GM12878 (cell line): Measurements from ENCODE around the gene NFAM1. TPM values are rescaled to one million over a fixed set of nuclear protein-coding genes. Genes with fewer than 3 reads are reported as not detected.

ENCODE experiments used
- ATF3 ChIP-seq: IDR thresholded peaks from 2 replicates; pipeline ENCODE4 v1.6.1; 2011; ENCODE audit warnings: low read depth, mild to moderate bottlenecking, low read length, moderate library complexity, borderline replicate concordance; ENCODE audit errors: extremely low read depth
- CBFB ChIP-seq: IDR thresholded peaks from 2 replicates; pipeline ENCODE4 v1.6.1; 2016; ENCODE audit warnings: antibody characterized with exemption, low read depth
- CUX1 ChIP-seq: IDR thresholded peaks from 2 replicates; pipeline ENCODE4 v1.6.1; 2012; ENCODE audit warnings: improper control_type of control experiment, low read depth, low read length; ENCODE audit not compliant: insufficient replicate concordance
- EED ChIP-seq: sonication (generic); IDR thresholded peaks from 2 replicates; pipeline ENCODE4 v1.6.1; 2016; ENCODE audit warnings: antibody characterized with exemption, low read depth
- ETV6 ChIP-seq, 2 experiments: fragments of 450-650 bp in 1 of 2; IDR thresholded peaks in 1 of 2; conservative IDR thresholded peaks in 1 of 2; 2 replicates each; pipeline ENCODE4 v1.6.1; 2014; ENCODE audit warnings: antibody characterized with exemption in 1 of 2, borderline replicate concordance in 1 of 2, low read depth in 1 of 2, mild to moderate bottlenecking in 1 of 2, moderate library complexity in 1 of 2
- EZH2 ChIP-seq: IDR thresholded peaks from 2 replicates; pipeline ENCODE4 v1.6.1; 2012; ENCODE audit warnings: low read depth, mild to moderate bottlenecking, control low read depth, inconsistent platforms, low read length, borderline replicate concordance; ENCODE audit not compliant: control insufficient read depth
- GABPA ChIP-seq: IDR thresholded peaks from 2 replicates; pipeline ENCODE4 v1.6.1; 2014; ENCODE audit warnings: antibody characterized with exemption, low read depth, mild to moderate bottlenecking, inconsistent platforms
- KLF5 ChIP-seq: fragments of 450-650 bp; IDR thresholded peaks from 2 replicates; pipeline ENCODE4 v1.6.1; 2014; ENCODE audit warnings: mild to moderate bottlenecking; ENCODE audit not compliant: partially characterized antibody
- MEF2A ChIP-seq: IDR thresholded peaks from 2 replicates; pipeline ENCODE4 v1.6.1; 2011; ENCODE audit warnings: low read depth, mild to moderate bottlenecking, low read length, moderate library complexity; ENCODE audit not compliant: insufficient read depth
- NR2F1 ChIP-seq: fragments of 450-650 bp; conservative IDR thresholded peaks from 2 replicates; pipeline ENCODE4 v1.6.1; 2017; ENCODE audit warnings: mild to moderate bottlenecking
- POLR2AphosphoS5 ChIP-seq: IDR thresholded peaks from 2 replicates; pipeline ENCODE4 v1.6.1; 2011; ENCODE audit warnings: mild to moderate bottlenecking, low read length, inconsistent platforms
- RB1 ChIP-seq: fragments of 450-650 bp; formaldehyde crosslinking; IDR thresholded peaks from 2 replicates; pipeline ENCODE4 v1.6.1; 2017; ENCODE audit warnings: mild to moderate bottlenecking, borderline replicate concordance
- STAT3 ChIP-seq: IDR thresholded peaks from 2 replicates; pipeline ENCODE4 v1.6.1; 2011; ENCODE audit warnings: low read depth, low read length, improper control_type of control experiment
- WRNIP1 ChIP-seq: IDR thresholded peaks from 2 replicates; pipeline ENCODE4 v1.6.1; 2011; ENCODE audit warnings: low read depth, low read length, improper control_type of control experiment, borderline replicate concordance
- polyA plus RNA-seq, 11 experiments: library from polyadenylated mRNA; depleted of rRNA in 4 of 11; unstranded in 6 of 11; stranded (reverse) in 5 of 11; fragments of >200 nt; fragmentation: Nextera tagmentation in 4 of 11; fragmentation: Illumina TruSeq in 1 of 11; extraction: Ambion mirVana in 4 of 11; extraction: Trizol in 1 of 11; gene quantifications; 1 replicate in 1 of 11; 2 replicates in 10 of 11; pipeline versions ENCODE4 v1.2.1 to v1.2.3, GENCODE V29; 2011 to 2016; ENCODE audit warnings: inconsistent platforms in 2 of 11, missing spikeins in 2 of 11, low read depth in 1 of 11
- total RNA-seq, 4 experiments: library from RNA; depleted of rRNA in 3 of 4; stranded (reverse); fragments of >200 nt in 3 of 4; fragmentation: Illumina TruSeq in 1 of 4; extraction: Trizol in 1 of 4; gene quantifications; 2 replicates each; pipeline versions ENCODE4 v1.2.1 to v1.2.3, GENCODE V29; 2013 to 2021
- TF ChIP-seq, protein P1 (sequence below), 3 experiments: IDR thresholded peaks in 2 of 3; conservative IDR thresholded peaks in 1 of 3; 2 replicates each; pipeline ENCODE4 v1.5.1; 2011; ENCODE audit warnings: low read depth in 3 of 3, low read length in 3 of 3, mild to moderate bottlenecking in 3 of 3, control low read depth in 2 of 3, moderate library complexity in 2 of 3, inconsistent platforms in 1 of 3, mixed read lengths in 1 of 3; ENCODE audit not compliant: control insufficient read depth in 2 of 3, insufficient read depth in 1 of 3; ENCODE audit errors: extremely low read depth in 1 of 3
- TF ChIP-seq, protein P2 (sequence below): fragments of 450-650 bp; IDR thresholded peaks from 2 replicates; pipeline ENCODE4 v1.6.1; 2017; ENCODE audit warnings: mild to moderate bottlenecking, moderate library complexity

NFAM1 gene
- total and polyA plus RNA-seq, 10 of the 15 experiments (the other 5 are each of a cell fraction or from before 2014, with no cell fraction given), result 0.13 to 1.3 (median 0.24) TPM; not detected in 3

DNA sequence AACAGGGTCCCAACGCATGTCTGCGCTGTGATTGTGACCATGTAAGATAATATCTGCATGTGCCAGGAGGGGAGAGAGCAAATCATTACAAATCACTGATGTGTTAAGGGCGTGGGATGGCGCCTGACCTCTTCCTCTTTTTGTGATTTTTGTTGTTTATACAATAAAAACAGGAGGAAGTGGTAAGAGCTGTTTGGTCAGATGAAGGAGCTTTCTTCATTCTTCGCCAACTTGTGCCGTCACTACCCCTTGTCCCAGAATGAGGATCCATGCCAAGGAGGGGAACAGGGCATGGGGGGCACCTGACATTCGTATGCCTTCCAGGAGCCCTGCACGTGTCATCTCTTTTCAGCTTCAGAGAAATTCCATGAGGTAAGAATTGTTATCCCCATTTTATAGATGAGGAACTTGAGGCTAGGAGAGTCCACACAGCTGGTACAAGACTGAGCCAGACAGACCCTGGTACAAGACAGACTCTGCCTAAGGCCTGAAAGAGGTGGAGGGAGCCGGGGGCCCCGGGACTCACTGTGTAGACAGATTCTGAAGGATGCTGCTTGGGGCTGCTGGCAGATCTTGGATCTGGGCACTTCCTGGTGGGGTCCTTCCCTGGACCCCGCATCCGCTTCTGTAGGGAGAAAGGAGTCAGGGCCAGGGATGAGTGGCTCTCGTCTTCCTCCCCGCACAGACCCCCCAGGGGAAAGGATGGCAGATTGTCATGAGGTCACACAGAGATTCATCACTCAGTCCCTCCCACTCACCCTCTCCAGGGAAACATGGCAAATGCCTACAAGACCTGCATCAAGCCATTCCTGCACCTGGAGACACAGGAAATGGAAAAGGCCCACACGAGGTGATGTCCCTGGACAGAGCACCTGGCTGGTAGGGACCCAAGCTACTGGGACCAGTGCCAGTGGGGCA lies 34.6 kb downstream of the NFAM1 start (continued):
- TF ChIP-seq CUX1, result no peak
- TF ChIP-seq NR2F1, result peak; percentile 90
- no peak for TF ChIP-seq MEF2A
- no peak for TF ChIP-seq EED
- TF ChIP-seq POLR2AphosphoS5, result no peak
- TF ChIP-seq, protein P1, sequence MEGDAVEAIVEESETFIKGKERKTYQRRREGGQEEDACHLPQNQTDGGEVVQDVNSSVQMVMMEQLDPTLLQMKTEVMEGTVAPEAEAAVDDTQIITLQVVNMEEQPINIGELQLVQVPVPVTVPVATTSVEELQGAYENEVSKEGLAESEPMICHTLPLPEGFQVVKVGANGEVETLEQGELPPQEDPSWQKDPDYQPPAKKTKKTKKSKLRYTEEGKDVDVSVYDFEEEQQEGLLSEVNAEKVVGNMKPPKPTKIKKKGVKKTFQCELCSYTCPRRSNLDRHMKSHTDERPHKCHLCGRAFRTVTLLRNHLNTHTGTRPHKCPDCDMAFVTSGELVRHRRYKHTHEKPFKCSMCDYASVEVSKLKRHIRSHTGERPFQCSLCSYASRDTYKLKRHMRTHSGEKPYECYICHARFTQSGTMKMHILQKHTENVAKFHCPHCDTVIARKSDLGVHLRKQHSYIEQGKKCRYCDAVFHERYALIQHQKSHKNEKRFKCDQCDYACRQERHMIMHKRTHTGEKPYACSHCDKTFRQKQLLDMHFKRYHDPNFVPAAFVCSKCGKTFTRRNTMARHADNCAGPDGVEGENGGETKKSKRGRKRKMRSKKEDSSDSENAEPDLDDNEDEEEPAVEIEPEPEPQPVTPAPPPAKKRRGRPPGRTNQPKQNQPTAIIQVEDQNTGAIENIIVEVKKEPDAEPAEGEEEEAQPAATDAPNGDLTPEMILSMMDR (IDR thresholded peaks at IDR 0.05 in 2 of 3, conservative IDR thresholded peaks at IDR 0.05 in 1 of 3; ENCODE audit: control insufficient read depth in 2 of 3, extremely low read depth in 1 of 3, insufficient read depth in 1 of 3, low read depth in 3 of 3, low read length in 3 of 3), result no peak
- peak in 1 of 2 experiments; percentile 26; a peak in 1 of 4 replicates for TF ChIP-seq ETV6 (conservative IDR thresholded peaks at IDR 0.05 in 1 of 2, IDR thresholded peaks at IDR 0.05 in 1 of 2; ENCODE audit: borderline replicate concordance in 1 of 2, low read depth in 1 of 2)
- no peak for TF ChIP-seq EZH2
- no peak for TF ChIP-seq CBFB
- TF ChIP-seq KLF5, result no peak
- TF ChIP-seq, protein P2, sequence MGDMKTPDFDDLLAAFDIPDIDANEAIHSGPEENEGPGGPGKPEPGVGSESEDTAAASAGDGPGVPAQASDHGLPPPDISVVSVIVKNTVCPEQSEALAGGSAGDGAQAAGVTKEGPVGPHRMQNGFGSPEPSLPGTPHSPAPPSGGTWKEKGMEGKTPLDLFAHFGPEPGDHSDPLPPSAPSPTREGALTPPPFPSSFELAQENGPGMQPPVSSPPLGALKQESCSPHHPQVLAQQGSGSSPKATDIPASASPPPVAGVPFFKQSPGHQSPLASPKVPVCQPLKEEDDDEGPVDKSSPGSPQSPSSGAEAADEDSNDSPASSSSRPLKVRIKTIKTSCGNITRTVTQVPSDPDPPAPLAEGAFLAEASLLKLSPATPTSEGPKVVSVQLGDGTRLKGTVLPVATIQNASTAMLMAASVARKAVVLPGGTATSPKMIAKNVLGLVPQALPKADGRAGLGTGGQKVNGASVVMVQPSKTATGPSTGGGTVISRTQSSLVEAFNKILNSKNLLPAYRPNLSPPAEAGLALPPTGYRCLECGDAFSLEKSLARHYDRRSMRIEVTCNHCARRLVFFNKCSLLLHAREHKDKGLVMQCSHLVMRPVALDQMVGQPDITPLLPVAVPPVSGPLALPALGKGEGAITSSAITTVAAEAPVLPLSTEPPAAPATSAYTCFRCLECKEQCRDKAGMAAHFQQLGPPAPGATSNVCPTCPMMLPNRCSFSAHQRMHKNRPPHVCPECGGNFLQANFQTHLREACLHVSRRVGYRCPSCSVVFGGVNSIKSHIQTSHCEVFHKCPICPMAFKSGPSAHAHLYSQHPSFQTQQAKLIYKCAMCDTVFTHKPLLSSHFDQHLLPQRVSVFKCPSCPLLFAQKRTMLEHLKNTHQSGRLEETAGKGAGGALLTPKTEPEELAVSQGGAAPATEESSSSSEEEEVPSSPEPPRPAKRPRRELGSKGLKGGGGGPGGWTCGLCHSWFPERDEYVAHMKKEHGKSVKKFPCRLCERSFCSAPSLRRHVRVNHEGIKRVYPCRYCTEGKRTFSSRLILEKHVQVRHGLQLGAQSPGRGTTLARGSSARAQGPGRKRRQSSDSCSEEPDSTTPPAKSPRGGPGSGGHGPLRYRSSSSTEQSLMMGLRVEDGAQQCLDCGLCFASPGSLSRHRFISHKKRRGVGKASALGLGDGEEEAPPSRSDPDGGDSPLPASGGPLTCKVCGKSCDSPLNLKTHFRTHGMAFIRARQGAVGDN, result no peak
- TF ChIP-seq RB1, result no peak
- no peak for TF ChIP-seq WRNIP1
- no peak for TF ChIP-seq ATF3
- TF ChIP-seq GABPA, result peak; percentile 59; the same call in 1 of the 2 replicates
- TF ChIP-seq STAT3, result no peak
